Gastroesophageal sphincter (tissue), 4 donors: Measurements from ENCODE around the gene SPATA20. TPM values are rescaled to one million over a fixed set of nuclear protein-coding genes. Genes with fewer than 3 reads are reported as not detected.
A peak's percentile ranks its signal among the peaks of the same experiment; 100 is the strongest.

Experiments
- ATAC-seq: fragments of 150-250 bp; one replicate; pipeline ENCODE4 v1.9.1; 2016; ENCODE audit warnings: mild to moderate bottlenecking, moderate library complexity
- H3K27ac ChIP-seq, 4 donors: fragments of 200-600 bp; sonication (generic) in 3 of 4; 1 replicate in 3 of 4; 2 replicates in 1 of 4; pipeline ENCODE4 v1.5.1; 2016 to 2019
- H3K27me3 ChIP-seq: fragments of 200-600 bp; sonication (generic); one replicate; pipeline ENCODE4 v1.5.1; 2019
- H3K36me3 ChIP-seq, 2 donors: fragments of 200-600 bp; sonication (generic); one replicate each; pipeline ENCODE4 v1.5.1; 2019; ENCODE audit warnings: control low read depth in 1 of 2
- H3K4me1 ChIP-seq, 3 donors: fragments of 200-600 bp; sonication (generic); 1 replicate in 2 of 3; 2 replicates in 1 of 3; pipeline ENCODE4 v1.5.1; 2016 to 2019; ENCODE audit warnings: control low read depth in 2 of 3
- H3K4me3 ChIP-seq, 2 donors: fragments of 200-600 bp; sonication (generic); one replicate each; pipeline ENCODE4 v1.5.1; 2019; ENCODE audit warnings: mild to moderate bottlenecking in 1 of 2, moderate library complexity in 1 of 2
- H3K9me3 ChIP-seq, 3 donors: fragments of 200-600 bp; sonication (generic); one replicate each; pipeline ENCODE4 v1.5.1; 2017 to 2019; ENCODE audit warnings: control low read depth in 2 of 3
- EP300 ChIP-seq: sonication (generic); formaldehyde crosslinking; IDR thresholded peaks from one replicate; pipeline ENCODE4 v1.6.1; 2017; ENCODE audit warnings: antibody characterized with exemption, mild to moderate bottlenecking
- POLR2A ChIP-seq, 2 donors: fragments of 450-650 bp; IDR thresholded peaks; one replicate each; pipeline ENCODE4 v1.6.1; 2017; ENCODE audit warnings: antibody characterized with exemption in 2 of 2, mild to moderate bottlenecking in 2 of 2, moderate library complexity in 1 of 2
- POLR2AphosphoS5 ChIP-seq: sonication (generic); formaldehyde crosslinking; IDR thresholded peaks from one replicate; pipeline ENCODE4 v1.6.1; 2017; ENCODE audit warnings: antibody characterized with exemption
- whole genome bisulfite sequencing, 2 donors: methylation state at CpG; one replicate each; pipeline ENCODE4 v1.1.5; 2018; ENCODE audit warnings: low coverage in 1 of 2; 5-methylcytosine and 5-hydroxymethylcytosine counted together
- total RNA-seq, 4 donors: library from RNA; depleted of rRNA; stranded (reverse); fragments of >200 nt; gene quantifications; one replicate each; pipeline ENCODE4 v1.1.0, GENCODE V29; 2016
- TF ChIP-seq, protein P1 (sequence below), 4 experiments: fragments of 200-600 bp in 2 of 4; fragments of 450-650 bp in 2 of 4; sonication (generic) in 1 of 4; IDR thresholded peaks; one replicate each; pipeline ENCODE4 v1.5.1; 2017 to 2019; ENCODE audit warnings: antibody characterized with exemption in 4 of 4, mild to moderate bottlenecking in 2 of 4, moderate library complexity in 2 of 4

The SPATA20 gene
- total RNA-seq, 4 donors from 2014 or later, result 45.0 to 75.3 (median 59.8) TPM

DNA sequence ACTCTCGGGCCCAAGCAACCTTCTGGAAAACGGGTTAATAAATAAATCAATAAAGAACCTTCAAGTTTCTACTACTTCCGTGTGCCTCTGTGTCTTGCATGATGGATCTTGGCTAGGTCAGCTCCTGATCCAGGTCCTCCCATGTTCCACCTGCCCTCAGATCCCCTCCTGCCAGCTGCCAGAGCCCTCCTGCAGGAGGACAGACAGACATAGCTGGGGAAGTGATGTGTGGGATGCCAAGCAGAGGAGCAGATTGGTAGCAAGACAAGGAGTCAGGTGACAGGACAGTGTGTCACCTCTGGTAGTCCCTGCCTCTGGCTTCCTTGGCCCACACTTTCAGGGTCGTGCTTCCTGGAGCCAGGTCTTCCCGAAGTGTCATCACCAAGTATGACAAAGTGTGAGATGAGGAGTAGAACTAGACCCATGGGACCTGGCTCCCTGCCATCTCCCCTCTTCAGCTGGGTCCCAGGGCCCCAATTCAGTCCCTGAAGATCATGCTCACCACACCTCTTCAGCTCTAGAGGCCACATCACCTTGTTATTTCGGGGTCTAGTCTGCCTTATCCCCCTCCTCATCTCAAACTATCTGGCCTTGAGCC lies 15.4 kb upstream of the SPATA20 start:
- Histone ChIP-seq H3K27me3 (peaks cover 70% of the 10 kb centered on the region), H3K27ac (no peak overlapping the region), H3K9me3 (no peaks in the 10 kb centered on the region), H3K36me3 (no peaks in the 10 kb centered on the region), H3K4me3 (no peak overlapping the region), H3K4me1 (peaks cover 0 to 28% (median 9%) of the 10 kb centered on the region in 3 donors)
- 44 to 64% methylated on average over 4 to 5 of the region's 6 CpGs for WGBS, 2 donors
- no peak for TF ChIP-seq EP300
- TF ChIP-seq, protein P1, sequence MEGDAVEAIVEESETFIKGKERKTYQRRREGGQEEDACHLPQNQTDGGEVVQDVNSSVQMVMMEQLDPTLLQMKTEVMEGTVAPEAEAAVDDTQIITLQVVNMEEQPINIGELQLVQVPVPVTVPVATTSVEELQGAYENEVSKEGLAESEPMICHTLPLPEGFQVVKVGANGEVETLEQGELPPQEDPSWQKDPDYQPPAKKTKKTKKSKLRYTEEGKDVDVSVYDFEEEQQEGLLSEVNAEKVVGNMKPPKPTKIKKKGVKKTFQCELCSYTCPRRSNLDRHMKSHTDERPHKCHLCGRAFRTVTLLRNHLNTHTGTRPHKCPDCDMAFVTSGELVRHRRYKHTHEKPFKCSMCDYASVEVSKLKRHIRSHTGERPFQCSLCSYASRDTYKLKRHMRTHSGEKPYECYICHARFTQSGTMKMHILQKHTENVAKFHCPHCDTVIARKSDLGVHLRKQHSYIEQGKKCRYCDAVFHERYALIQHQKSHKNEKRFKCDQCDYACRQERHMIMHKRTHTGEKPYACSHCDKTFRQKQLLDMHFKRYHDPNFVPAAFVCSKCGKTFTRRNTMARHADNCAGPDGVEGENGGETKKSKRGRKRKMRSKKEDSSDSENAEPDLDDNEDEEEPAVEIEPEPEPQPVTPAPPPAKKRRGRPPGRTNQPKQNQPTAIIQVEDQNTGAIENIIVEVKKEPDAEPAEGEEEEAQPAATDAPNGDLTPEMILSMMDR (IDR thresholded peaks at IDR 0.05), result no peak
- no peak for TF ChIP-seq POLR2AphosphoS5
- no peak for TF ChIP-seq POLR2A (IDR thresholded peaks at IDR 0.05)
- no peak for ATAC-seq

DNA sequence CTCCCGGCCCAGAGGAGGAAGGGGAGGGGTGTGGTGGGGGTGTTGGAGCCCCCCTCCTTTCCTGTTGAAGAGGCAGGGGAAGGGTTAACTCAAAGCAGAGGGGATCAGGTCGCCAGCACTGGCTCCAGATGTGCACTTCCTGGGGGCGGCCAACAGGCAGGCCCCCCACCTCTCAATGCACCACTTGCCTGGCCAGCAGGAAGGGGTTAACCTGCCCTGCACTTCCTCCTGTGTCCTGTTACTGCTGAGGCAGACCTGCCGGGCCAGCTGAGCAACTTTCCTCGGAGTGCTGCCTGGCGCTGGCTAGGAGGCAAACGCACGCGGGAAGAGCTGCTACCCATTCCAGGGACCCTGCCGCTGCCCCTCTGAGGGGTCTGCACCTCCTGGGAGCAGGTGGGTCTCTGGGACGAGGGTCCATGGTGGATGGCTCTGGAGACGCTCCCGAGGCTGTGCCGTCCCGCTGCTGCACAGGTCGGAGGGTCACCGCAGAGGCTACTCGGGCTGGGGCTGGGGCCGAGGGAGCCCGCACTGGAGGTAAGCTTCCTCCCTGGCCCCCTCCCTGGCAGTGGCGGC lies 14.4 kb upstream of the SPATA20 start, which contains the start of gene EPN3:
TSS of gene EPN3 (plus strand) at position 284 of the 573 bp plus-strand sequence. CDS start 3,822 bp downstream, outside the sequence.
- no peak for ATAC-seq
- Histone ChIP-seq H3K9me3 (no peaks in the 10 kb centered on the region), H3K36me3 (no peaks in the 10 kb centered on the region), H3K4me3 (peak within 1 kb of the TSS in 1 of 2 donors; percentile 22), H3K4me1 (peaks cover 0 to 28% (median 9%) of the 10 kb centered on the region in 3 donors), H3K27ac (no peak within 1 kb of the TSS), H3K27me3 (peaks cover 70% of the 10 kb centered on the region)
- 17% methylated on average over 2 of the region's 21 CpGs; no CpG with 5 or more reads in 1 of the 2 donors for WGBS, 2 donors
- TF ChIP-seq, protein P1 (IDR thresholded peaks at IDR 0.05), result no peak
- no peak for TF ChIP-seq EP300
- TF ChIP-seq POLR2A (IDR thresholded peaks at IDR 0.05), result no peak

DNA sequence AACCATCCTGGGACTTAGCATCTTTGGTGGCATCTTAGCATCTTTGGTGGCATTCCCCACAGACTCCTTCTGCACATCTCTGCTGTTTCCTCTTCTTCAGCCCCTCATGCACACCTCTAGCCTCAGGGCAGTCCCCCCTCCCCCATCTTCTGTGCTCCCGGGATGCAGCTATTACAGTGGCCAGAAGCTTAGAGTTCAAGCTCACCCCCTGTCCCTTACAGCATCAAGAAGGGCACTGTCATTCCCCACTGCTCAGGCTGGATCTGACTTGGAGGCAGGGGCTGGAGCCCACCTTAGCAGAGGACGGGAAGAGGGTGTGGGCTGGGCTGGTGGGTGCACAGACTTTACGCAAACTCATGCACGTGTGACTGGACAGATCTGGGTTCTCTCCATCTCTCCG lies 13.8 kb upstream of the SPATA20 start:
- H3K4me3 ChIP-seq, result no peak overlapping the region
- H3K36me3 ChIP-seq, result no peaks in the 10 kb centered on the region
- peaks cover 0 to 28% (median 9%) of the 10 kb centered on the region in 3 donors for H3K4me1 ChIP-seq
- no peak overlapping the region for H3K27ac ChIP-seq
- no peak for ATAC-seq
- 0 to 30% methylated on average over 1 to 3 of the region's 5 CpGs for WGBS, 2 donors
- TF ChIP-seq EP300 (no peak), POLR2AphosphoS5 (no peak)
- no peaks in the 10 kb centered on the region for H3K9me3 ChIP-seq
- H3K27me3 ChIP-seq, result peaks cover 66% of the 10 kb centered on the region

DNA sequence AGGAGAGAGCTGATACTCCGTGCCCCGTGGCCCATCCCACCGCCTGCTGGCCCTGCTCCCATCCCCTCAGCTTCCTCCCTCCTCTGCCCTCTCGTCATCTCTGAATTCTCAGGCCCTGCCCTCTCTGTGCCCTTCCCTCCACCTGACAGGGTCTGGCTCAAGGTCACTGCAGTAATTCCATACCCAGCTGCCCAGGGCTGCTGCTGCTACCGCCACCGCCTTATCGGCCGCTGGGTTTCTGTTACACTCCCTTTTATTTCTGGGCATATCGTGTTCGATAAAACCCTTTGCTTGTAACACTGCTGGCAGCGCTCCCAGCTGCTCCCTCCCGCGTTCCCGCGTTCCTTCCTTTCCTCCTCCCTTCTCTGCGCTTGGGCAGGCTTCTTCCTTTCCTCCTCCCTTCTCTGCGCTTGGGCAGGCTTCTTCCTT lies 13.2 kb upstream of the SPATA20 start:
- no peak for ATAC-seq
- peaks cover 0 to 28% (median 9%) of the 10 kb centered on the region in 3 donors for H3K4me1 ChIP-seq
- H3K27me3 ChIP-seq, result peaks cover 61% of the 10 kb centered on the region
- no peak overlapping the region for H3K27ac ChIP-seq
- H3K9me3 ChIP-seq, result no peaks in the 10 kb centered on the region
- TF ChIP-seq POLR2A (IDR thresholded peaks at IDR 0.05) (no peak), POLR2AphosphoS5 (no peak), EP300 (no peak)
- TF ChIP-seq, protein P1 (IDR thresholded peaks at IDR 0.05), result no peak
- 0 to 4% methylated on average over 13 to 17 of the region's 17 CpGs for WGBS, 2 donors
- no peaks in the 10 kb centered on the region for H3K36me3 ChIP-seq
- H3K4me3 ChIP-seq, result peak overlapping the region in 1 of 2 donors; percentile 22

DNA sequence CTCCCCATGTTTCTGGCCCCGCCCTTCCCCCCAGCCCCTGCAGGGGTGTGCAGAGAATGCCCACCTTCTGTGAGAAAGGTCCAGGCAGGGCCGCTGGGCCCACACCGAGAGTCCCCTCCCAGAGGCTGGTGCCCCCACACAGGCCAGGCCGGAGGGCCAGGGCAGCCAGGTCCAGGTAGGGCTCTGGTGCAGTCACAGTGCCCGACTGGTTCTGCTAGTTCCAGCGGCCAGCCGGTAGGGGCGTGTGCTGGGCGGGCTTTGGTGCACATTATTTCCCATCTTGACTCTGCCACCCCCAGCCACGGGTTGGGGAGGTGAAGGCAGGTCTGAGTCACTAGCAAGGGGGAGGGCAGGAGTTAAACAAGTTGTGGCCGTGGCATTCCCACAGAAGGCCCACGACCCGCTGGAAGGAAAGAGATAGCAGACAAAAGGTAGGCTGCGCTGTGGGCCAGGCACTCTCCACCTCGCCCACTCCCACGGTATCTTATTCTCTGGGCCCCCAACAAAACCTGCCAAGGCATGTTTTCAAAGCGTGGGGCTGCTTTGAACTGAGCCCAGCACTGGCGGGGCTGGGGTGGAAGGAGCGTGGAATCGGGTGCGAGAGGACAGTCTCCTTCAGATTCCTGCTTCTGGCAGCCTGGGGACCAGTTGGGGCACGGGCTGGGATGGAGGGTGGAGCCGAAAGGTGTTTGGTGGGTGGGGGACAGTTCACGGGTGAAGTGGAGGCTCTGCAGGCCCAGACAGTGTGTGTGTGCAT lies 12.6 kb upstream of the SPATA20 start:
- Histone ChIP-seq H3K27me3 (peaks cover 54% of the 10 kb centered on the region), H3K9me3 (no peaks in the 10 kb centered on the region), H3K27ac (no peak overlapping the region), H3K4me1 (peaks cover 0 to 28% (median 9%) of the 10 kb centered on the region in 3 donors), H3K36me3 (no peaks in the 10 kb centered on the region), H3K4me3 (no peak overlapping the region)
- 76 to 88% methylated on average over 3 to 6 of the region's 24 CpGs for WGBS, 2 donors
- ATAC-seq, result no peak
- TF ChIP-seq POLR2A (IDR thresholded peaks at IDR 0.05) (no peak), POLR2AphosphoS5 (no peak), EP300 (no peak)
- TF ChIP-seq, protein P1 (IDR thresholded peaks at IDR 0.05), result no peak
